ENCODE results near the gene FITM1.

Gene FITM1

DNA sequence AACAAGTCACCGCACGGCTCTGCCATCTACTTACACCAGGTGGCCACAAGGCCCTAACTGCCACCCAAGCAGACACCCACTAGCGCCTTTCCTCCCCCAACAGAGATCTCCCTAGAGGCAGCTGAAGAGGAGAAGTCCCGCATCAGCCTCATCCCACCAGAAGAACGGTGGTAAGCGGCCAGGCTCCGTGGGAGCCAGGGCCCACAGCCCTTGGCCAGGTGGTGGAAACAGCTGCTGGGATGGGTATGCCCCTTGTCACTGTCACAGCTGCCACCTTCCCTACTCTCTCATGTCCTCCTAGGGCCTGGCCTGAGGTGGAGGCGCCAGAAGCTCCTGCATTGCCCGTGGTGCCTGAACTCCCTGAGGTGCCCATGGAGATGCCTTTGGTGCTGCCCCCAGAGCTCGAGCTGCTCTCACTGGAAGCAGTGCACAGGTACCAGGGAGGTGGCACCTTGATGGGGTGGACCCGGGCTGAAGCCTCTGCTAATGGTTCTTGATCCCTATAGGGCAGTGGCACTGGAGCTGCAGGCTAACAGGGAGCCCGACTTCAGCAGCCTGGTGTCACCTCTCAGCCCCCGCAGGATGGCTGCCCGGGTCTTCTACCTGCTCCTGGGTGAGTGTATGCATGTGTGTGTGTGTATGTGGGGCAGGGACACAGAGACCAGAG lies 49.0 kb downstream of the FITM1 start:
- TF ChIP-seq, protein P1, sequence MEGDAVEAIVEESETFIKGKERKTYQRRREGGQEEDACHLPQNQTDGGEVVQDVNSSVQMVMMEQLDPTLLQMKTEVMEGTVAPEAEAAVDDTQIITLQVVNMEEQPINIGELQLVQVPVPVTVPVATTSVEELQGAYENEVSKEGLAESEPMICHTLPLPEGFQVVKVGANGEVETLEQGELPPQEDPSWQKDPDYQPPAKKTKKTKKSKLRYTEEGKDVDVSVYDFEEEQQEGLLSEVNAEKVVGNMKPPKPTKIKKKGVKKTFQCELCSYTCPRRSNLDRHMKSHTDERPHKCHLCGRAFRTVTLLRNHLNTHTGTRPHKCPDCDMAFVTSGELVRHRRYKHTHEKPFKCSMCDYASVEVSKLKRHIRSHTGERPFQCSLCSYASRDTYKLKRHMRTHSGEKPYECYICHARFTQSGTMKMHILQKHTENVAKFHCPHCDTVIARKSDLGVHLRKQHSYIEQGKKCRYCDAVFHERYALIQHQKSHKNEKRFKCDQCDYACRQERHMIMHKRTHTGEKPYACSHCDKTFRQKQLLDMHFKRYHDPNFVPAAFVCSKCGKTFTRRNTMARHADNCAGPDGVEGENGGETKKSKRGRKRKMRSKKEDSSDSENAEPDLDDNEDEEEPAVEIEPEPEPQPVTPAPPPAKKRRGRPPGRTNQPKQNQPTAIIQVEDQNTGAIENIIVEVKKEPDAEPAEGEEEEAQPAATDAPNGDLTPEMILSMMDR (IDR thresholded peaks at IDR 0.05; ENCODE audit: extremely low read depth, missing control alignments) = no peak
- DNase-seq (ENCODE audit: low spot score) = no peak

- TF ChIP-seq, protein P1 (IDR thresholded peaks at IDR 0.05; ENCODE audit: extremely low read depth, missing control alignments) = no peak
- no peak for DNase-seq (ENCODE audit: low spot score)
These were observed 49.7 kb downstream of the FITM1 start for GRCh38 chr14:24179961-24180796.

- TF ChIP-seq, protein P1 (IDR thresholded peaks at IDR 0.05; ENCODE audit: extremely low read depth, missing control alignments) = no peak
- no peak for DNase-seq (ENCODE audit: low spot score)
These were observed 51.1 kb downstream of the FITM1 start for GRCh38 chr14:24181371-24182077.
